GM12864 (cell line): Measurements from ENCODE around the gene RECK.

Experiments used
- DNase-seq: peaks from one replicate; pipeline ENCODE4 v3.0.0-alpha.2; 2011; ENCODE audit warnings: low read depth
- H3K4me3 ChIP-seq: 2 replicates; pipeline ENCODE4 v1.5.1; 2011; ENCODE audit warnings: mild to moderate bottlenecking, low read depth, low read length, control low read depth
- CTCF ChIP-seq: IDR thresholded peaks from 2 replicates; pipeline ENCODE4 v1.5.1; 2011; ENCODE audit warnings: low read depth, mild to moderate bottlenecking, moderate library complexity, low read length, control low read depth, inconsistent platforms; ENCODE audit errors: missing control alignments

The RECK gene

GRCh38 chr9:35998333-35998732, 38.4 kb upstream of the RECK start:
- DNase-seq, result no peak
- no peak overlapping the region for H3K4me3 ChIP-seq
- TF ChIP-seq CTCF, result no peak

- no peak for TF ChIP-seq CTCF
- no peak overlapping the region for H3K4me3 ChIP-seq
- DNase-seq, result no peak
Observed at GRCh38 chr9:36005891-36006290, 30.8 kb upstream of the RECK start.

- TF ChIP-seq CTCF, result no peak
- H3K4me3 ChIP-seq, result no peak overlapping the region
- peak; percentile 8 for DNase-seq
Observed at GRCh38 chr9:36006549-36007315, 30.0 kb upstream of the RECK start.

GRCh38 chr9:36007316-36007708, 29.4 kb upstream of the RECK start:
- no peak for TF ChIP-seq CTCF
- DNase-seq, result peak; percentile 13
- H3K4me3 ChIP-seq, result no peak overlapping the region

- DNase-seq, result no peak
- H3K4me3 ChIP-seq, result no peak overlapping the region
Observed at GRCh38 chr9:36007852-36008251, 28.9 kb upstream of the RECK start.

GRCh38 chr9:36008774-36009300, 27.9 kb upstream of the RECK start:
- peak; percentile 100 for TF ChIP-seq CTCF
- H3K4me3 ChIP-seq, result no peak overlapping the region
- DNase-seq, result peak; percentile 38

More at GRCh38 chr9:36007852-36008251, 28.9 kb upstream of the RECK start:
- no peak for TF ChIP-seq CTCF

- TF ChIP-seq CTCF, result no peak
- no peak overlapping the region for H3K4me3 ChIP-seq
- no peak for DNase-seq
Observed at GRCh38 chr9:36011379-36011778, 25.3 kb upstream of the RECK start.
